K562 (cell line): ENCODE measurements around the gene CNTF. TPM values are rescaled to one million over a fixed set of nuclear protein-coding genes. Genes with fewer than 3 reads are reported as not detected.

Source experiments
- CHD7 ChIP-seq: fragments of 200-600 bp; sonication (generic); IDR thresholded peaks from one replicate; pipeline ENCODE4 v1.6.1; 2012; ENCODE audit warnings: mild to moderate bottlenecking, low read depth, low read length, inconsistent platforms
- GABPB2 ChIP-seq: fragments of 250-450 bp; sonication (Bioruptor Pico); conservative IDR thresholded peaks from 2 replicates; pipeline ENCODE4 v1.5.1; 2021; ENCODE audit warnings: mild to moderate bottlenecking
- HMGXB4 ChIP-seq: sonication (generic); formaldehyde crosslinking; IDR thresholded peaks from 2 replicates; pipeline ENCODE4 v1.8.1; 2023; ENCODE audit warnings: mild to moderate bottlenecking, missing genetic modification reagents
- MIER1 ChIP-seq: fragments of 450-650 bp; IDR thresholded peaks from 2 replicates; pipeline ENCODE4 v1.6.1; 2016; ENCODE audit warnings: antibody characterized with exemption, mild to moderate bottlenecking, low read depth
- PURB ChIP-seq: sonication (generic); formaldehyde crosslinking; IDR thresholded peaks from 2 replicates; pipeline ENCODE4 v1.9.0; 2021; ENCODE audit warnings: low read depth, mild to moderate bottlenecking, missing genetic modification reagents
- RBM34 ChIP-seq: fragments of 200-400 bp; formaldehyde crosslinking; IDR thresholded peaks from 2 replicates; pipeline ENCODE4 v1.6.1; 2018; ENCODE audit warnings: low read length, borderline replicate concordance; ENCODE audit not compliant: insufficient read depth
- THRA ChIP-seq: fragments of 450-650 bp; IDR thresholded peaks from 2 replicates; pipeline ENCODE4 v1.6.1; 2017; ENCODE audit warnings: mild to moderate bottlenecking, moderate library complexity
- ZNF764 ChIP-seq: fragments of 250-450 bp; sonication (Bioruptor Pico); IDR thresholded peaks from 2 replicates; pipeline ENCODE4 v1.4.0; 2020; ENCODE audit warnings: low read depth, mild to moderate bottlenecking, moderate library complexity
- polyA plus RNA-seq, 8 experiments: library from polyadenylated mRNA; depleted of rRNA in 4 of 8; stranded (reverse) in 5 of 8; unstranded in 3 of 8; fragments of >200 nt; fragmentation: Nextera tagmentation in 2 of 8; fragmentation: Illumina TruSeq in 1 of 8; extraction: Ambion mirVana in 2 of 8; extraction: Trizol in 1 of 8; gene quantifications; 2 replicates each; pipeline versions ENCODE4 v1.2.1 to v1.2.3, GENCODE V29; 2011 to 2014; ENCODE audit warnings: inconsistent platforms in 1 of 8, missing spikeins in 1 of 8
- total RNA-seq, 7 experiments: library from RNA; depleted of rRNA in 6 of 7; stranded (reverse); fragments of >200 nt in 6 of 7; fragmentation: Illumina TruSeq in 2 of 7; extraction: Trizol in 2 of 7; gene quantifications; 2 replicates each; pipeline versions ENCODE4 v1.2.1 to v1.2.3, GENCODE V29; 2011 to 2021; ENCODE audit warnings: low replicate concordance in 1 of 7

CNTF gene
- total and polyA plus RNA-seq, 9 of the 15 experiments (the other 6 are each of a cell fraction or from before 2014, with no cell fraction given): 0.17 to 5.0 (median 2.3) TPM

- TF ChIP-seq RBM34: no peak
- no peak for TF ChIP-seq GABPB2
- TF ChIP-seq PURB (CRISPR knock-in tag): no peak
- no peak for TF ChIP-seq CHD7
- 0 out of 2 replicates have a peak, but pooled peaks have one; percentile 29 for TF ChIP-seq MIER1
- peak; percentile 98 for TF ChIP-seq HMGXB4 (CRISPR knock-in tag)
- no peak for TF ChIP-seq ZNF764 (CRISPR knock-in tag)
- TF ChIP-seq THRA: no peak
These were observed 43.0 kb upstream of the CNTF start (continued) for GRCh38 chr11:58579192-58580129.
